Islet precursor cell (in vitro differentiated cells): Measurements from ENCODE around the gene GNB2.
"Not testable (repeated sequence)": the region's sequence is repeated elsewhere in the genome, so short reads cannot be mapped to it uniquely, and the experiment has no call there.

Experiments
- DNase-seq: peaks from one replicate; pipeline ENCODE4 v3.0.0-alpha.2; 2018

GNB2 gene

GRCh38 chr7:100665168-100665726, 8.3 kb upstream of the GNB2 start:
- DNase-seq = no peak

GRCh38 chr7:100667331-100668068, 6.0 kb upstream of the GNB2 start:
- no peak for DNase-seq

- no peak for DNase-seq
Observed at GRCh38 chr7:100668069-100668449, 5.5 kb upstream of the GNB2 start.

GRCh38 chr7:100669106-100669505, 4.4 kb upstream of the GNB2 start:
- DNase-seq = not testable (repeated sequence)

- DNase-seq = no peak
Observed at GRCh38 chr7:100670074-100670473, 3.5 kb upstream of the GNB2 start.

GRCh38 chr7:100671353-100672327, 1.9 kb upstream of the GNB2 start:
- no peak for DNase-seq

- DNase-seq = no peak
Observed at GRCh38 chr7:100673942-100674410, 436 bp downstream of the GNB2 start.

- no peak for DNase-seq
Observed at GRCh38 chr7:100674411-100675104, 1.0 kb downstream of the GNB2 start.

- DNase-seq = no peak
Observed at GRCh38 chr7:100675105-100675451, 1.5 kb downstream of the GNB2 start.

- DNase-seq = peak; percentile 80
Observed at GRCh38 chr7:100675581-100676350, 2.2 kb downstream of the GNB2 start.

GRCh38 chr7:100676501-100677306, 3.2 kb downstream of the GNB2 start:
- DNase-seq = no peak

GRCh38 chr7:100677308-100678267, 4.0 kb downstream of the GNB2 start:
- DNase-seq = no peak

GRCh38 chr7:100678291-100678984, 4.9 kb downstream of the GNB2 start:
- no peak for DNase-seq

- no peak for DNase-seq
Observed at GRCh38 chr7:100679129-100679926, 5.8 kb downstream of the GNB2 start.

- no peak for DNase-seq
Observed at GRCh38 chr7:100679927-100680575, 6.5 kb downstream of the GNB2 start.

- DNase-seq = no peak
Observed at GRCh38 chr7:100680576-100681271, 7.2 kb downstream of the GNB2 start.

- no peak for DNase-seq
Observed at GRCh38 chr7:100681491-100682227, 8.1 kb downstream of the GNB2 start.
